GM12872 (cell line): ENCODE measurements around the gene ADAM10.

ENCODE experiments used
- TF ChIP-seq, protein P1 (sequence below): IDR thresholded peaks from 3 replicates; pipeline ENCODE4 v1.5.1; 2011; ENCODE audit warnings: low read depth, mild to moderate bottlenecking, low read length, moderate library complexity; ENCODE audit not compliant: insufficient read depth

Gene ADAM10

DNA sequence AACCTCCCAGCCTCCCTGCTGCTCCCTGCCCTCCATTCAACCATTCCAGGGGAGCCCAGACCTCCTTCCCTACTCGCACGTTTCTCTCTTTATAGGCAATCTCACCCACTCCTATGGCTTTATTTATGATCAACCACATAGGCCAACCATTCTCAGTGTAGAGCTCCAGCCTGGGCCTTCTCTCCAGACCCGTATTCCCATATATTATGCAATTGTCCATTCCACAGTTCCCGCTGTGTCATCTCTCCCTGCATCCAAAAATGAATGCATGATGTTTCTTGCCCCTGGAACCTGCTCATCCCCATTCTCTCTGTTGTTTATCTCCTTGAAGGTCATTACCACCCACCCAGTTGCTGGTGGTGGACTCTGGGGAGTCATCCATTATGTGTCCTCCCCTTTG is 177.0 kb downstream of the ADAM10 start:
- TF ChIP-seq, protein P1, sequence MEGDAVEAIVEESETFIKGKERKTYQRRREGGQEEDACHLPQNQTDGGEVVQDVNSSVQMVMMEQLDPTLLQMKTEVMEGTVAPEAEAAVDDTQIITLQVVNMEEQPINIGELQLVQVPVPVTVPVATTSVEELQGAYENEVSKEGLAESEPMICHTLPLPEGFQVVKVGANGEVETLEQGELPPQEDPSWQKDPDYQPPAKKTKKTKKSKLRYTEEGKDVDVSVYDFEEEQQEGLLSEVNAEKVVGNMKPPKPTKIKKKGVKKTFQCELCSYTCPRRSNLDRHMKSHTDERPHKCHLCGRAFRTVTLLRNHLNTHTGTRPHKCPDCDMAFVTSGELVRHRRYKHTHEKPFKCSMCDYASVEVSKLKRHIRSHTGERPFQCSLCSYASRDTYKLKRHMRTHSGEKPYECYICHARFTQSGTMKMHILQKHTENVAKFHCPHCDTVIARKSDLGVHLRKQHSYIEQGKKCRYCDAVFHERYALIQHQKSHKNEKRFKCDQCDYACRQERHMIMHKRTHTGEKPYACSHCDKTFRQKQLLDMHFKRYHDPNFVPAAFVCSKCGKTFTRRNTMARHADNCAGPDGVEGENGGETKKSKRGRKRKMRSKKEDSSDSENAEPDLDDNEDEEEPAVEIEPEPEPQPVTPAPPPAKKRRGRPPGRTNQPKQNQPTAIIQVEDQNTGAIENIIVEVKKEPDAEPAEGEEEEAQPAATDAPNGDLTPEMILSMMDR, result no peak

DNA sequence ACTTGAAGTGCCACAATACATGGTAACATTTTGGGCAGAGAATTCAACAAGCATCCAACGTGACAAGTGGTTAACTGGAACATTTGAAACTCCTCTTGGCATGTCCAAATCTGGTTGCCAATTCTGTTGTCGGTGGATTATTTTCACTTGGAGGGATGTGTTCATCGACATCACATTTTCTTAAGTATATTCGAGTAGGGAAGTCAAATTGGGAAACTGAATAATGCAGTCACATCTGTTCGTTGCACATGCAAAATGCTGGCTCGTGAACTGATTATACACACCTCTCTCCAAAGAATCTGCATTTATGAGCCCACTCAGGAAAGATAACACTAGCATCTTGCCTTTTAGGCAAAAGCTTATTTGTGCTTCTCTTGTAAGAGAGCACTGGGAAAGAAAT is 178.0 kb downstream of the ADAM10 start:
- TF ChIP-seq, protein P1, result no peak

DNA sequence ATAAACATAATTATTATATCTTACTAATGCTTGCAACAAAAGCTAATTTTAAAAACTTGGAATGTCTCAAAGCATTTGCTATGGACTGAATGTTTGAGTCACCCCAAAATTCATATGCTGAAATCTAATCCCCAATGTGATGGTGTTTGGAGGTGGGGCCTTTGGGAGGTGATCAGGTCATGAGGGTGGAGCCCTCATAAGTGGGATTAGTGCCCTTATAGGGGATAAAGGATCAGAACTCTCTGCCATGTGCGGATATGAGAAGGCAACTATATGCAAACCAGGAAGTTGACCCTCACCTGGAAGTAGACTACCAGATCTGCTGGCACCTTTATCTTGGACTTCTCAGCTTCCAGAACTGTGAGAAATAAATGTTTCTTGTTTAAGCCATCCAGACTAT is 180.1 kb downstream of the ADAM10 start:
- TF ChIP-seq, protein P1, result no peak

DNA sequence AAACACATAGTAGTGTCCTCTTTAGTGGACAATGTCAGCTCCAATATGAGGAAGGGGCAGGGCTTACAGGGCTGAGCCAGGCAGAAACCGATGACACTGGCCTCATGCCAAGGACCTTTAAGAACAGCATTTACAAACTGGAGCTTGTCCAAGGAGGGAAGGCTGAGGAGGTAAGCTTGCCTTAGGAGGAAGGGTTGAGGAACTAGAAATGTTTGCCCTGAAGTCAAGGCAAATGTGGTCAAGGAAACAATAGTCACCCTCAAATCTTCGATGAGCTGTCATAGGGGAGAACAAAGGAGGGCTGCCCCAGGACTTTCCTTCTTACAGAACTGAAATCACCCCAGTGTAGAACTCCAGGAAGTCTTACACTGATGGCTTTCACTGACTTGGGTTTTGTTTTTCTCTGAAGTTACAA is 181.3 kb downstream of the ADAM10 start:
- TF ChIP-seq, protein P1, result no peak

DNA sequence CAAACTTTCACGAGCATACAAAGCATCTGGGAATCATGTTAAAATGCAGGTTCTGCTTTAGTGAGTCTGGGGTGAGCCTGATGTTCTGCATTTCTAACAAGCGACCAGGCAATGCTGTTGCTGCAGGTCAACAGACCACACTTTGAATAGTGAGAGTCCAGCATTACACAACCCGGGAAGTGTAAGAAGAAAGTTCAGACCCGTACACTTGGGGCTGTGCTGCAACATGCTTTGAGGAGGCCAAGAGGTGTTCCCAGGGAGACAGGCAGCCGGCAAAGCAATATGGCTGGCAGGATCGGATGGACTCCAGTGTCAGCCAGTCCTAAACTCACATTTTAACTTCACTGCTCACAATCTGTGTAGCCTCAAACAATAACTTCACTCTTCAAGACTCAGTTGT is 183.5 kb downstream of the ADAM10 start:
- TF ChIP-seq, protein P1, result no peak

DNA sequence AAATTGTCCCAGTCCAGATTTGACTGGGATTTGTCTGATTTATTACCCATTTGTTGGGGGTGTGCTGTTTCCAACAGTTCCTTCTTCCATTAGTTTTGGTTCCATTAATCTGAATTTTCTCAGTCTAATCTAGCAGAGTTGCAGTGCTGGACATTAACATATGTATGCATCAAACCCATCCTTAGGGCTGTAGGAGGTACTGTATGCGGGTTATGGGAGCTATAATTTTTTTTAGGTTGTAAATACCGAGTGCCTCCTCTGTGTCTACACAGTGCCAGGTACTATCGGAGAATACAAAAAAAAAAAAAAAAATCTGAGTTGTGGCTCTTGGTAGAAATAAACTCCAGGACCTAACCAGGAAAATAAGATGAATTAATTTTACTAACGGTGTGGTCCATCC is 183.9 kb downstream of the ADAM10 start:
- TF ChIP-seq, protein P1, result no peak

DNA sequence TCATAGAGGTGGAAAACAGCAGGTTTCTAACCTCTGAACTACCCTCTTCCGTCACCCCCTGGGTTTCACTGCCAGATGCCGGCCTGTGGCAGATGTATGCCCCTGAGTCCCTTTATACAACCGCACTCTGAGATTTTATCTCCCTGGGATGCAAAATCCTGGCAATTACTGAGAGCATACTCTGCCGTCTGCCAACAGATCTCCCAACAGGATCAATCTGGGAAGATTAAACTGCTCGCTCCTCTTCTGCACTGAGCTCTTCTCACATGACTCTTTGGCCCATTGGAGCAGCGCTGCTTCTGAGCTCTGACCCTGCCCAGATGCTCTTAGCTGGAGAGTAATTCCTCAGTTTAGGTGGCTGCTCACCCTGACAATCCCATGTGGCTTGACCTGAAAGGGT is 184.5 kb downstream of the ADAM10 start:
- TF ChIP-seq, protein P1, result no peak

DNA sequence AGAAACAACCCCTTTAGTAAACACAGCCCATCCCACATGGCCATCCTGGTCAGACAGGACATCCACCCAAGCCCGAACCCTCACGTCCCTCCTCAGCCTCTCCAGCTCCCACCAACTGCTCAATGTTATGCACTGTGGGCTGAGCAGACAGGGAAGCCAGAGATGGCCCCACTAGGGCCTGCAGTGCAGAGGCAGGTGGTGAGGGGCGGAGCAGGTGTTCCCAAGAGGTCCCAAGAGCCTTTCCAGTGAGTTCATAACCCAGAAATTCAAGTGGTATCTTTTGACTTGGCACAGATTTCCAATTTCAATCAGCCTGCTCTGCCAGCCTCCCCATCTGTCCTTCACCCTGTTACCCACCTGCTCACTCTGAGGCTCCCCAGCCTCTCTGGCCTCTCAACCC is 187.4 kb downstream of the ADAM10 start:
- TF ChIP-seq, protein P1, result no peak
